T1000 (cell line): ENCODE results near the gene ACOT8.
A peak's percentile ranks its signal among the peaks of the same experiment; 100 is the strongest.
"Not testable (repeated sequence)": the region's sequence is repeated elsewhere in the genome, so short reads cannot be mapped to it uniquely, and the experiment has no call there.

Experiments used
- DNase-seq: peaks from one replicate; lab custom pipeline; 2025; ENCODE audit warnings: mixed read lengths; lab: John Stamatoyannopoulos, UW

The ACOT8 gene

DNA sequence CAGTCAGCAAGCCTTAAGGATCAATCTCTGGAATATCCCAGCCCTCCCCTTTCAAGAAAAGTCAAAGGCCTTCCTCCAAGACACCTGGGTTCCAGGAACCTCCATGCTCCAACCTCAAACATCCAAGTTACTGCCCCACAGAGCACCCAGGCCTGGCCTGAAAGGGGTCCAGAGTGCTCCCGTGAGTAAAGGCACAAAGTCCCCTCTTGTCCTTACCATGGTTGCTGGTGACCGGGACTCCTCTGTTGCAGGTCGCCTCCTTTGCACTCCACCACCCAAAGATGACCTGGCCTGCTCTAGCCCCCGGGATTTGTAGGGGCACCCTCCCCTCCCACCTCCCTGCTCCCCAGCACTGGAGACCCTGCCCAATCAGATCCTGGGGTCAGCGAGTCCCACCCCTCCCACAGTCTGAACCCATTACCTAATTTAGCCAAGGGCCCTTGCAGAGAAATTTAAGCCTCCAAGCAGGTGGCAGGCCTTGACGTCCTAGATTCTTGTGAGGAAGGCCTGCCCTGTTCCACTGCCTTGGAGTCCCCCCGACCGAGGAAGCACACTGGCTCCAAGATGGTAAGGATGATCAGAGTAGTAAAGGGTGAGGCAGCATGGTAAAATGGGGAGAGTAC is 30.1 kb downstream of the ACOT8 start, which contains the start of gene TNNC2:
Gene TNNC2 (minus strand): TSS at position 283 of the 623 bp plus-strand sequence. CDS start 64 bp downstream, at position 219.
- no peak for DNase-seq

DNA sequence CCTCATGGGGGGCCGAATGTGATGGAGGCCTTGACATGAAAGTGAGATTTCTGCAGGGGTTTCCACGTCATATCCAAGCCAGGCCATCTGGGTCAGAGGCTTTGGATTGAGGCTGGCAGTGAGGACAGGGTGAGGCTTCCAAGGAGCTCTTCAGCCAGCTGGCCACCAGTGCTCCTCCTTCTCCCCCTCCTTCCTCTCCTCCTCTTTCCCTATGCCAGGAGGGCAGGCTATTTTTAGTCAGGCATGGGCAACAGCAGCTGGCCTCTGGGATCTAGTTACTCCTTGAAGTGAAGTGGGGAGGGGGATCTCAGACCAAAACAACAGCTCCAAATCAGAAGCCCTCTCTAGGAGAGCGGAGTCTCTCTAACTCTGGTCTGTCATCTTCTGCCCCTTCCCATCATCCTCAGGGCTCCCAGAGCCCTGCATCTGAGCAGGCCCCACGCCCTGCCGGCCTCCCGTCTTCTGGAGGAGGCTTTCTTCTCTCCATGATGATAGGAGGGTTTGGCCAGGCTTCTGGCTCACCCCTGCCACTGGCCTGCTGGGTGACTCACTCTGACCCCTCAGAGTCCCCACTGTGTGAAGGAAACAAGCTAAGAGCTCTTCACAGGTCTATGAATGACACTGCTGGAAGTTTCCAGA is 30.7 kb downstream of the ACOT8 start:
- DNase-seq, result no peak

DNA sequence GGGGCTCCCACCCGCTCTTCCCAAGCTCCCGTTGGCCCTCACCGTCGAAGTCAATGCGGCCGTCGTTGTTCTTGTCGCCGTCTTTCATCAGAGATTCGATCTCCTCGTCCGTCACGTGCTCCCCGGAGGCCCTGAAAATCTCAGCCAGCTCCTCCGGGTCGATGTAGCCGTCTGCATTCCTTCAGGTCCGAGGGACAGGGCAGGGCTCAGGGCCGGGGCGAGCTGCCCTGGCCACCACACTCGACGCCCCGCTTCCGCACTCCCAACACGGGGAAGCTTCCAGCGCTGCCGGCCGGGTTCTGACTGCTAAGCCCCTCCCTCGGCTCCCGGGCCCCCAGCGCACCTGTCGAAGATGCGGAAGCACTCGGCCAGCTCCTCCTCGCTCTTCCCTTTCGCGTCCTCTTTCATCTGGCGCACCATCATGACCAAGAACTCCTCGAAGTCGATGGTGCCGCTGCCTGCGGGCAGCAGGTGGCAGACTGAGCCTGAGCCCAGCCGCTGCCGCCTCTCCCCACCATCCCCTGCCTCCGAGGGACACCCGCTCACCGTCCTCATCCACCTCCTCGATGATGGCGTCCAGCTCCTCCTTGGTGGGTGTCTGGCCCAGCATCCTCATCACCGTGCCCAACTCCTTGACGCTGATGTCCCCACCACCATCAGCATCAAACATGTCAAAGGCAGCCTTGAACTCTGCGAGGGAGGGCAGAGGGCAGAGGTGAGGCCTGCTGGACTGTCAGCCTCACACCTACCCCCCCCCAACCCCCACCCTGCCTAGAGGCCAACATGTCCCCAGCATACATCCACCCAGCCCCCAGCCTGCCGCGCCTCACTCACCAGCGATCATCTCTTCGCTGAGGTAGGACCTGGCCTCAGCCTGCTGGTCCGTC is 33.0 kb downstream of the ACOT8 start:
- DNase-seq, result no peak

DNA sequence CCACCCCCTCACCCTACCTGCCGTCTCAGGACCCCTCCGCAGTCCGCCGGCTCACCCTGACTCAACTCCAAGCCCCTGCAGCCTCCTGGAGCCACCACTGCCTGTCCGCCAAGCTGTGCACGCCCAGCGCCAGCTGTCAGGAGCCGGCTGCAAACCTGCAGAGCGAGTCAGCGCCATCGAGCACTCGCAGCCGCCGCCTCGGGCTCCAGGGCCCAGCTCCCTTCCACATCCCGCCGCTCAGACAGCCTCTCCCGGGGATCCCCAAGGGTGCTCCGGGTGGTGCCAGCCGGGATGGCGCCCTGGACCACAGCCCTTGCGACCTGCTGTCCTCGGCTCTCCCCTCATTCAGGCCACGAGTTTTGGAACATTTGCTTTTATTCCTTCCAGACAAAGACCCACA is 34.3 kb downstream of the ACOT8 start:
- peak; percentile 41 for DNase-seq

DNA sequence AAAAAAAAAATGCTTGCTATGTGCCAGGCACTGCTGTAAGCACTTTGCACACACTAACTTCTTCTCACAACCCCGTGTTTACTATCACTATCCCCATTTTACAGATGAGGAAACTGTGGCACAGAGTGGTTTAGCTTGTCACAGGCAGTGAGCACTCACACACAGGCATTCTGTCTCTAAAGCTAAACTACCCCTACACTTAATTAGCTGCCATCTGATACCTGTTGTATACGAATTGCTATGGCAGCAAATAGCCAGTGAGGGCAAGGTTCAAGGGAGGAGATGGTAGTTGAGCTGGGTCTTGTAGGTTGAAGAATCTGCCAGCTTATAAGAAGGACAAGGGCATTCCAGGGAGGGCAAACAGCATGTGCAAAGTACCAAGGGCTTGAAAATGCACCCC is 35.2 kb downstream of the ACOT8 start:
- no peak for DNase-seq

DNA sequence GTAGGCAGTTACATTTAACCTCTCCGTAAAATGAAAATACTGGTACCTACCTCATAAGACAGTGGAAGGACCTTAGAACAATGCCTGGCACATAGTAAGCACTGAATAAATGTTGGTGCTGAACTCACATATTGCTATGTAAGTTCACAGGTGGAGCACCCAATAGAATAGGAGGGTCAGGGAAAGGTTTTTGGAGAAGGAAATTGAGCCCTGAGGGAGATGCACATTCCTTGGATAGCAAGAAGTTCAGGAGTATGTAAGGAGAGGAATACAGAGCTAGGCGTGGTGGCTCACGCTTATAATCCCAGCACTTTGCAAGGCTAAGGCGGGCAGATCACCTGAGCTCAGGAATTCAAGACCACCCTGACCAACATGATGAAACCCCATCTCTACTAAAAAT is 37.7 kb downstream of the ACOT8 start:
- no peak for DNase-seq

DNA sequence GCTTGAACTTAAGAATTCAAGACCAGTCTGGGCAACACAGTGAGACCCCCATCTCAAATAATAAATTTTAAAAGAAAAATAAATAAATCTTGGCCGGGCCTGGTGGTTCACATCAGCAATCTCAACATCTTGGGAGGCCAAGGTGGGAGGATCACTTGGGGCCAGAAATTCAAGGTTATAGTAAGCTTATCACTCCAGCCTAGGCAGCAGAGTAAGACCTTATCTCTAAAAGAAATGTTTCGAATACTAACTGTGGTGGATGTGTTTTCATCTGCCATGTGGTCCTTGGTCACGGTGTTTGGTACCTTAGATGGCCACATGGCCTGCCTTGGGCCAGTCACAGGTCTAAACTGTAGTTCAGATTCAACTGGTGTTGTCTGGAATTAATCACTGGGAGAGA is 39.0 kb downstream of the ACOT8 start:
- no peak for DNase-seq

DNA sequence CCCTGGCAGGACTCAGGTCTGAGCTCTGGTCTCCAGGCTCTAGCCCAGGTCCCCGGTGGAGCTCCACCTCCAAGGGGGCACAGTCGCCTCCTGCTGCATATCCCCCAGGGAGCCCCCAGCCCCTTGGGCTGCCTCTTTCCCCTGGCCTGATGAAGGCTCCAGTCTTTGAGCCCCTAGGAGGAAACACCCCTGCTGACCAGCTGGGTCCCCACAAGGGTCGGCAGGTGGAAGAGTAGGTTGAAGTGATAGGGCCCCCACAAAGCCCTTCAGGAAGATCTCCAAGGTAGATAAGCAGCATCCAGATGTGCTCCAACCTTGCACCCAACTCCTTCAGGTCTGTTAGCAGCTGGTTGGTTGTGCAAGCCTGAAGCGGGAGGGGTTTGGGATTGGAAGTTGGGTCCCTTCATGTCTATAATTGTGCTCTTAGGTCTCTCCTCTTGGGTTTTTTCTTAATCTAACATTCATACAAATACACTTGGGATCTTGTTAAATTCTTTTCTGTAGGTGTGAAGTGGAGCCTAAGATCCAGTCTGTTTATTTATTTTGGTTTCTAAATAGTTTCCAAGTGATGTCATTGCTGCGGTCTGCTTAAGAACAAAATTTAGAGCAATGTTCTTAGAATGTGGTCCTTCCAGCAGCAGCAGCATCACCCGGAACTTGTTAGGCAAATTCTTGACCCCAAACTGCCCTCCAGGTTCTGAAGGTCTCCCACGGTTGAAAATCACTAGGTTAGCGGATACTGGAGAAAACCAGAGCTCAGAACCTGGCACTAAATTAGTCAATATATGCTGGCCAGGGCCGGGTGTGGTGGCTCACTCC is 39.6 kb downstream of the ACOT8 start:
- peak; percentile 63 for DNase-seq

- DNase-seq, result no peak
Measured at GRCh38 chr20:45816951-45817350, 40.2 kb downstream of the ACOT8 start.

- no peak for DNase-seq
Measured at GRCh38 chr20:45814314-45814713, 42.9 kb downstream of the ACOT8 start.

DNA sequence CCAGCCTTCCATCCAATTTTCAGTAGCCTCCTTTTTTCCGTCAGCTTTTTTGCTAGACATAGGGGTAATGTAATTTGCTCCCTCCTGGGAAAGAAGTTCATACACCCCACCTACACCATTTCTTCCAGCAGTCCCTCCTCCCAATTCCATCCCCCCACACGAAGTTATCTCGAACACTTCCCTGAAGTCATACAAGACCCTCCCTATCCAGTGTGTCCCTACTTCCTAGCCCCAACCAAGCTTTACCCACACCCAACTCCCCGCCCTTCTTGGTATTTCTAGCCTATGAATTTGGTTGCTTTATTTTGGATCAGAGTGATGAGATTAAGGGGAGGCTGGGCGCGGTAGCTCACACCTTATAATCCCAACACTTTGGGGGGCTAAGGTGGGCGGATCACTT is 43.7 kb downstream of the ACOT8 start:
- DNase-seq, result no peak

DNA sequence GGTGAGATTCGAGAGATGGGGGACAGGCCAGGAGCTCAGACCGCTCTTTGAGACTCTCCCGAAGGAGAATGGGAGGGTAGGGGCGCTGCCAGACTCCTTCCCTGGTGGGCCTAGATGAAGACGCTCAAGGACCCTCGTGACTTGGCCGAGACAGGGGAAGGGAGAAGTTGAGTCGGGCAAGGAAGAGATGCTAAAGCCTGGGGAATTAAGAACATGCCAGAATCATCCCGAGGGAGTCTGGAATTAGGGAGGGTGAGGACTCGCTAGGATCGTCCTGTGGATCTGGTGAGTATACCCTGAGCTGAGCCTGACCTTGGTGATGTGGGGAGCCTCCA is 44.2 kb downstream of the ACOT8 start:
- no peak for DNase-seq

DNA sequence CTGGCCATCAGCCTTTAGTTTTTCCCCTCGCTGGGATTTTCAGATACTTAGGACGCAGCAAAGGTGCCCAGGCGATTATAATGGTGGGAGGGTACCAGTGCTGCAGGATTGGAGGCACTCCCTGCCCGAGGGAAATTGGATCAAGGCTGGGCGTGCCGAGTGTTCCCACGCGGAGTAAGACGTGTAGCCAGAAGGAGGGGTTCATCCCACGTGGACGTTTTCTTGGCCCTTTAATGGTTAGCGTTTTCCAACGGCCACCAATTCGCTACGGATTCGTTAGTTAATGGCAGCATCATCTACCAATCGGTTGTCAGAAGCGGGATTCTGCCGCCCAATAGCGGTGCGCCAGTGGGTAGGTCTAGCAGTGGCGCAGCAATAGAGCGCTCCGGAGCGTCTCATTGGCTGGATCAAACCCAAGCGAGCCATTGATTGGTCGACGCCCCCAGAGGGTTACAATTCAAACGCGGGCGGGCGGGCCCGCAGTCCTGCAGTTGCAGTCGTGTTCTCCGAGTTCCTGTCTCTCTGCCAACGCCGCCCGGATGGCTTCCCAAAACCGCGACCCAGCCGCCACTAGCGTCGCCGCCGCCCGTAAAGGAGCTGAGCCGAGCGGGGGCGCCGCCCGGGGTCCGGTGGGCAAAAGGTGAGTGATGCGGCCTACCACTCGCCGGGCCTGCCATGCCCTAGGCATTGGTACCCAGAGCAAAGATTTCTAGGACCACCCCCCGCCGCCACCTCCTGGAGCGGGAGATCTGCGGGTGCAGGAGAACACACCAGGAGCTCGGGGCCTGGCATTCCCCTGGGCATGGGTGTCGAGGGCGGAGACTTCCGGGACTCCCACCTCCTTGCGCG is 44.8 kb downstream of the ACOT8 start, which contains the start of gene UBE2C:
Gene UBE2C (plus strand): TSS at position 488 of the 849 bp plus-strand sequence. CDS start 52 bp downstream, at position 540.
- peak; percentile 99 for DNase-seq

GRCh38 chr20:45810191-45810970 is 46.8 kb downstream of the ACOT8 start:
- no peak for DNase-seq

DNA sequence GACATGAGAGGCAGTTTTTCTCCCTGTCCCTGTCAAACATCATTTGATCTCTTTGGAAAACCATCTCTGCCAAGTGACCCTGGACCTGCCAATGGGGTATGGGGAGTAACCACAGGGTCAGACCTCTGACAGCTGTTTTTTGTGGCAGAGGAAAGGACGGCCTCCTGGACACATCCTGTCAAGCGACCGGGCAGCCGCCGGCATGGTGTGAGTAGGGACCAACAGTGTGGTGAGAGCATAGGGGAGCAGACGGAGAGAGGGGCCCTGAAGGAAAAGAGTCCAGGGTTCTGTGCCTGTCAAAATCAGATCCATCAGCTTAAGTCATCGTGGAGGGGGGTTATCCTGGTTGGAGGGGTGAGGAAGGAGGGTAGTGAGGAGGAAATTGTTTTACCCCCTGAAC is 55.3 kb downstream of the ACOT8 start:
- DNase-seq, result no peak

GRCh38 chr20:45798935-45799642 is 58.1 kb downstream of the ACOT8 start:
- DNase-seq, result peak; percentile 30

GRCh38 chr20:45797955-45798354 is 59.2 kb downstream of the ACOT8 start:
- DNase-seq, result not testable (repeated sequence)

GRCh38 chr20:45797510-45797909 is 59.7 kb downstream of the ACOT8 start:
- DNase-seq, result not testable (repeated sequence)

GRCh38 chr20:45796337-45797065 is 60.7 kb downstream of the ACOT8 start:
- no peak for DNase-seq
